ENCODE measurements around the gene SHH.

The SHH gene

DNA sequence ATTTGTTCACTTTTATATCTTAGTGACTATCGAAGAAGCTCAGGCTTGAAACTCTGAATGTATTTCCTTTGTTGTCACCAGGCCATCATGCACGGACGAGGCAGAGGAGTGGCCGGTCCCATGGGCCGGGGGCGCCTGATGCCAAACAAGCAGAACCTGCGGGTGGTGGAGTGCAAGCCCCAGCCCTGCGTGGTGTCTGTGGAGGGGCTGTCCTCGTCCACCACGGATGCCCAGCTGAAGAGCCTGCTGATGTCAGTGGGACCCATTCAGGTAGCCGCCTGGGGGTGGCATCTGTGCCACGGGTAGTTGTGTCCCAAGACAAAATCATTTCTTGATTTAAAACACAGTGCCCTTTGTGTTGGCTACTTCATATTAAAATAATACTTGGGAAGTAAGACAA is 45.9 kb downstream of the SHH start:
- DNase-seq = no peak

DNA sequence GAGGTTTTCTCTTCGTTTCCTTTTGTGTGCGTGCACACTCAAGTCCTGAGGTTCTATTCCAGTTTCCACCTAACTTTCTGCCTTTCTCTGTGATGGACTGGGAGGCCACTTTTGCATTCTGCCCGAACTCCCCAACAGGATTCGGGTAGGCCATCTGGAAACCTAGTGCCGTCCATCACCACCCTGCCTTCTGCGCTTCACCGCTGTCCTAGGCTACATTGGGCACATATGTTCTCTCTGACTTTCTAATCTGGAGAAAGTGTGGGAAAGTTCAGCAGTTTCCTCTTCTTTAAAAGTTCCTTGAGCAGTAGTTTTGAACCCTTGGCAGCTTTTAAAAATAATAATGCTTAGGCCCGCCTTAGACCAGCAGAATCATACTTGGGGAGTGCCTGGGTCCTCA is 46.8 kb downstream of the SHH start:
- no peak for DNase-seq

- no peak for DNase-seq
Observed at GRCh38 chr7:155764438-155764793, 47.8 kb downstream of the SHH start.

- DNase-seq = no peak
Observed at GRCh38 chr7:155763691-155764437, 48.4 kb downstream of the SHH start.

- DNase-seq = no peak
Observed at GRCh38 chr7:155763122-155763521, 49.1 kb downstream of the SHH start.

GRCh38 chr7:155762655-155763054 is 49.6 kb downstream of the SHH start:
- DNase-seq = peak in 1 of 56 donors; percentile 6

- no peak for DNase-seq
Observed at GRCh38 chr7:155762036-155762435, 50.2 kb downstream of the SHH start.

GRCh38 chr7:155761162-155761561 is 51.1 kb downstream of the SHH start:
- DNase-seq = no peak

- no peak for DNase-seq
Observed at GRCh38 chr7:155759740-155760430, 52.4 kb downstream of the SHH start.

DNA sequence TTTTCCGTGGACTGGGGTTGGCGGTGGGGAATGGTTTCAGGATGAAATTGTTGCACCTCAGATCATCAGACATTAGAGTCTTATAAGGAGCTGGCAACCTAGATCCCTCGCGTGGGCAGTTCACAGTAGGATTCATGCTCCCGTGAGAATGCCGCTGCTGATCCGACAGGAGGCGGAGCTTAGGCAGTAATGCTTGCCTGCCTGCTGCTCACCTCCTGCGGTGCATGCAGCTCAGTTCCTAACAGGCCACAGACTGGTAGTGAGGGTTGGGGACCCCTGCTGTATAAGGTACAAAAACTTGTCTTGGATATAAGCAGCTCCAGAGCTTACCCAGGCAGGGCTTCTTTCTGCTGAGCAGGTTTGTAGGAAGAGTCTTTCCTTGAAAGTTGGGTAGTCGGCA is 53.9 kb downstream of the SHH start:
- DNase-seq = no peak

- DNase-seq = no peak
Observed at GRCh38 chr7:155756322-155756721, 55.9 kb downstream of the SHH start.

GRCh38 chr7:155755026-155755425 is 57.2 kb downstream of the SHH start:
- DNase-seq = no peak

DNA sequence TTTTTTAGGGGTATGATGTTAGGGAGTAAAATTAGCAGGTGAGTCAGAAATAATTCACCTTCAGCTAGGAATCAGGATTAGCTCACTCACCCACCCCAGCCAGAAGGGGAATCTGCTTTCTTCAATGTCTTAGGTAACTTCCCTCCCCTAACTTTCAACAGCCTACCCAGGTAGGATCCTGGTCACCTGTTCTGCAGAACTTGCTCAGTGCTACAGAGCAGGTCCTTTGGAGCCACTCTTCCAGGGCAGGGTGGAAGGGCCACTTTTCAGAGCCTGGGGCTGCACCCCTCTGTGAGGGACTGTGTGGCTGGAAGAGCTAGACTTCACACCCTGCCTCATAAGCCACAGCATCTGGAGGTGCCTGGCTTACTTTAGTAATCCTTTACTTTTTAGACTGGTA is 58.1 kb downstream of the SHH start:
- DNase-seq = no peak

DNA sequence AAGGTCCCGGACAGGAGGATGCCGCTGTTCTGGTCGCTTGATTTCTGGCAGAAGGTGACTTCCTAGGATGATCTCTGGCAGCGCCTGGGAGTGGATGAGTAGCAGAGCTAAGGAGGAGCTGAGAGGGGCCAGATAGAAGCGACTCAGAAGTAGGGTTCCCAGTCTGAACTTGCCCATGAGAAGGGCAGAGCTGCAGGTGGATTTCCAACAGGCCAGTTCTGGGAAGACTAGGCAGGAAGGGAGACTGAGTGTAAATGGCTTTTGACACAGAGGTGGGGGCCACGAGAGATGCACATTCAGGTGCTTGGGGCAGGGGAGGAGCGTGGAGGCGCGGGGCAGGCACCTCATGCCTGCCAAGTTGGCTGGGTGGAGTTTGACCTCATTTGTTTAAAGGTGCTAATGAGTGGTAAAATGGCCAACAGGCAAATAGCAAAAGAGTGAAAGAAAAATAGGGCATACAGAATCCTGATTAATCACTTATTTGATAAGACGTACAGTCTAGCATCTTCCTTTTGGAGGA is 58.8 kb downstream of the SHH start:
- no peak for DNase-seq

- no peak for DNase-seq
Observed at GRCh38 chr7:155752756-155753445, 59.4 kb downstream of the SHH start.

DNA sequence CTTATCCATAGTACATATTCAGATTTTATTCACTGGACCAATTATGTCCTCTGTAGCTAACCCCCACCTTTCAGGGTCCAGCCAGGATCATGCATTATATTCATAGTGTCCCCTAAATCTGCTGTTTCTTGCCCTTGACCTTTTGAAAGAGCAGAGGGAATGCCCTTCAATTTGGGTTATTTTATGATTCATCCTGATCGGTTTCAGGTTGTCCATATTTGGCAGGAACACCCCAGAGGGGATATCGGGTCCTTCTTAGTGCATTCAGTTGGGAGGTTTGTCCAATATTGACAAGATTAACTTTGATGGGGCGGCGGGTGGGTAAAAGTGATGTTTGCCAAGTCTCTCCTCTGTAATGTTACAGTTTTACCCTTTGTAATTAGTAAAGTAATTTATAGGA is 60.9 kb downstream of the SHH start:
- no peak for DNase-seq

DNA sequence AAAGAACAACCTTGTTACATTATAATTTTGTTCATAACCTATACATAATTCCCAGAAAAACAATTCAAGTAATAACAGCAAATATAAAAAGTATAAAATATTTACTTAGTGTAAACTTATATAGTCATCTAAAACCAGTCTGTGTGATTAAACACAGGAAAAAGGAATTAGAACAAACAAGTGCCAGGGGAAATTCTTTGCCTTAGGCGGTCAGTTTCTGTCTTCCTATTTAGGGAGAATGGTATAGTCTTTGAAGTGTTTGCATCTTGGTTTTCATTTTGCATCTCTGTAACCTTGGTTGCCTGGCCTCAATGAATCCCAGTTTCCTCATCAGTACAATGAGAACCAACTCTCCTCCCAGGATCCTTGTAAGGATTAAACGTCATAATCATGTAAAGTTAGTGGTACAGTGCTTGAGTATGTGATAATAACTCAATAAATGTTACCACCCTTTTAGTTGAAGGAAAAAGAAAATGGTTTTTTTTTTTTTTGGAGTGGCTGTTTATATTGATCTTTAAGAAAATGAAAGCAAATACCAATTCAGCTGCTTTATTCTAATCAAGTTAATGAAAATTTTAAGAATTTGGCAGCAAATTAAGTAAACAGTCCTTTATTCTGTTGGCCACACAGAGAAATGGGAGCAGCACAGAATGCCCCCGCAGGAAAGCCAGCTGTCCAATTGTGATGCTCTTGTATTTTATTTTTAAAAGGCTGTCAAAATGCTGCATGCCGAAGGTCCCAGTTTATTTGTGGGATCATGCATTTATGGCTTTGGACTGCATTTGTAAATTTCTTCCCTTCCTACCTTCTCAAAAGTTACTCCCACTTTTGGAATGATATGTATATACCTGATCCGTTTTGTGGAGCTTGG is 61.8 kb downstream of the SHH start:
- no peak for DNase-seq
